Fibroblast of pulmonary artery (primary cell): Measurements from ENCODE around the gene COQ8B.

Experiments
- DNase-seq: peaks from one replicate; pipeline ENCODE4 v3.0.0-alpha.2; 2010; ENCODE audit warnings: low read depth
- H3K4me3 ChIP-seq: replicated peaks from 2 replicates; pipeline ENCODE4 v1.5.1; 2011; ENCODE audit warnings: low read depth, mild to moderate bottlenecking, control low read depth, low read length, moderate library complexity
- TF ChIP-seq, protein P1 (sequence below): IDR thresholded peaks from 2 replicates; pipeline ENCODE4 v1.5.1; 2011; ENCODE audit warnings: mild to moderate bottlenecking, control low read depth, low read length, inconsistent platforms; ENCODE audit errors: missing control alignments

COQ8B gene

DNA sequence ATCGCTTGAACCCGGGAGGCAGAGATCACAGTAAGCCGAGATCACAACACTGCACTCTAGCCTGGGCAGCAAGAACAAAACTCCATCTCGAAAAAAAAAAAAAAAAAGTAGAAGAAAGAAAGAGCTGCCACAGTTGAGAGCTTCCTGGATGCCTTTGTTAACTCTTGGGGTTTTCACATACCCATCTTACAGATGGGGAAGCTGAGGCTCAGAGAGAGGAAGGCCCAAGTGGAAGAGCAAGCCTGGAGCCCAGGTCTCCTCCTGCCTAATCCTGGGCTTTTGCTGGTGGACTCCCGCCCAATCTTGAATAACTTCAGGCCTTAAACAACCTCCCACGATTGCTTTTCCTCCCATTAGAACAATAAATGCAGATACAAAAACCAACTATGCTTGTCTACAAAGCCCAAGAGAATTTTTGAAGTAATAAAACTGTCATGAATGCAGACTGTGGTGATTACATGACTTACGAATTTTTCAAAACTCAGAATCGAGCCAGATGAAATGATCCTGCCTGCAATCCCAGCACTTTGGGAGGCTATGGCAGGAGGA is 73.9 kb downstream of the COQ8B start:
- DNase-seq: no peak
- no peak overlapping the region for H3K4me3 ChIP-seq
- TF ChIP-seq, protein P1, sequence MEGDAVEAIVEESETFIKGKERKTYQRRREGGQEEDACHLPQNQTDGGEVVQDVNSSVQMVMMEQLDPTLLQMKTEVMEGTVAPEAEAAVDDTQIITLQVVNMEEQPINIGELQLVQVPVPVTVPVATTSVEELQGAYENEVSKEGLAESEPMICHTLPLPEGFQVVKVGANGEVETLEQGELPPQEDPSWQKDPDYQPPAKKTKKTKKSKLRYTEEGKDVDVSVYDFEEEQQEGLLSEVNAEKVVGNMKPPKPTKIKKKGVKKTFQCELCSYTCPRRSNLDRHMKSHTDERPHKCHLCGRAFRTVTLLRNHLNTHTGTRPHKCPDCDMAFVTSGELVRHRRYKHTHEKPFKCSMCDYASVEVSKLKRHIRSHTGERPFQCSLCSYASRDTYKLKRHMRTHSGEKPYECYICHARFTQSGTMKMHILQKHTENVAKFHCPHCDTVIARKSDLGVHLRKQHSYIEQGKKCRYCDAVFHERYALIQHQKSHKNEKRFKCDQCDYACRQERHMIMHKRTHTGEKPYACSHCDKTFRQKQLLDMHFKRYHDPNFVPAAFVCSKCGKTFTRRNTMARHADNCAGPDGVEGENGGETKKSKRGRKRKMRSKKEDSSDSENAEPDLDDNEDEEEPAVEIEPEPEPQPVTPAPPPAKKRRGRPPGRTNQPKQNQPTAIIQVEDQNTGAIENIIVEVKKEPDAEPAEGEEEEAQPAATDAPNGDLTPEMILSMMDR: no peak

DNA sequence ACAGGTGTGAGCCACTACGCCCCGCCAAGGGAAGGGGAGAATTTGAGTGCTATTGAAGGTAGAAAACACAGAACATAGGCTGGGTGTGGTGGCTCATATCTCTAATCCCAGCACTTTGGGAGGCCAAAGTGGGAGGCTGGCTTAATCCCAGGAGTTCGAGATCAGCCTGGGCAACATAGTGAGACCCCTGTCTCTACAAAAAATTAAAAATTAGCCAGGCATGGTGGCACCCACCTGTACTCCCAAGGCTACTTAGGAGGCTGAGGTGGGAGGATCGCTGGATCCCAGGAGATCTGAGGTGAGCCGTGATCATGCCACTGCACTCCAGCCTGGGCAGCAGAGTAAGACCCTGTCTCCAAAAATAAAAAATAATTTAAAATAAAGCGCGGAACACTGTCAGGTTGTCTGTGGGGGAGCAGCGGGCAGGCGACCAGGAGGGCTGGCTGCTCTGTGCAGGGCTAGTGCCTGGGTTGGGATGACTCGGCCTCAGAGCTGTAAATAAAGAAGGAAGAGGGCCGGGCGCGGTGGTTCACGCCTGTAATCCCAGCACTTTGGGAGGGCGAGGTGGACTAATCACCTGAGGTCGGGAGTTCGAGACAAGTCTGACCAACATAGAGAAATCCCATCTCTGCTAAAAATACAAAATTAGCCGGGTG is 74.5 kb downstream of the COQ8B start:
- DNase-seq: no peak
- no peak overlapping the region for H3K4me3 ChIP-seq
- TF ChIP-seq, protein P1: no peak
